Measurements from ENCODE around the gene ACP7.
"Not testable (repeated sequence)": the region's sequence is repeated elsewhere in the genome, so short reads cannot be mapped to it uniquely, and the experiment has no call there.

The ACP7 gene

GRCh38 chr19:39074205-39074692, 9.9 kb upstream of the ACP7 start:
- H3K4me3 ChIP-seq (ENCODE audit: low read length), result no peak overlapping the region
- no peak for DNase-seq (ENCODE audit: low read depth, low spot score)

GRCh38 chr19:39074942-39075341, 9.2 kb upstream of the ACP7 start:
- H3K4me3 ChIP-seq (ENCODE audit: low read length), result no peak overlapping the region
- no peak for DNase-seq (ENCODE audit: low read depth, low spot score)

GRCh38 chr19:39077323-39077722, 6.8 kb upstream of the ACP7 start:
- DNase-seq (ENCODE audit: low read depth, low spot score), result no peak
- H3K4me3 ChIP-seq (ENCODE audit: low read length), result no peak overlapping the region

GRCh38 chr19:39078436-39079200, 5.5 kb upstream of the ACP7 start:
- no peak overlapping the region for H3K4me3 ChIP-seq (ENCODE audit: low read length)

GRCh38 chr19:39080431-39080830, 3.7 kb upstream of the ACP7 start:
- DNase-seq (ENCODE audit: low read depth, low spot score), result no peak
- no peak overlapping the region for H3K4me3 ChIP-seq (ENCODE audit: low read length)

More at GRCh38 chr19:39078436-39079200, 5.5 kb upstream of the ACP7 start:
- DNase-seq (ENCODE audit: low read depth, low spot score), result no peak

GRCh38 chr19:39082167-39082566, 2.0 kb upstream of the ACP7 start:
- DNase-seq (ENCODE audit: low read depth, low spot score), result no peak
- no peak overlapping the region for H3K4me3 ChIP-seq (ENCODE audit: low read length)

GRCh38 chr19:39082745-39083598, 1.2 kb upstream of the ACP7 start:
- no peak overlapping the region for H3K4me3 ChIP-seq (ENCODE audit: low read length)

GRCh38 chr19:39083599-39083982, 577 bp upstream of the ACP7 start:
- no peak for DNase-seq (ENCODE audit: low read depth, low spot score)
- H3K4me3 ChIP-seq (ENCODE audit: low read length), result no peak overlapping the region

More at GRCh38 chr19:39082745-39083598, 1.2 kb upstream of the ACP7 start:
- no peak for DNase-seq (ENCODE audit: low read depth, low spot score)

GRCh38 chr19:39084732-39085080, 538 bp downstream of the ACP7 start:
- DNase-seq (ENCODE audit: low read depth, low spot score), result no peak
- H3K4me3 ChIP-seq (ENCODE audit: low read length), result no peak overlapping the region

GRCh38 chr19:39085392-39085791, 1.2 kb downstream of the ACP7 start:
- no peak overlapping the region for H3K4me3 ChIP-seq (ENCODE audit: low read length)
- no peak for DNase-seq (ENCODE audit: low read depth, low spot score)

GRCh38 chr19:39086386-39086785, 2.2 kb downstream of the ACP7 start:
- DNase-seq (ENCODE audit: low read depth, low spot score), result no peak
- no peak overlapping the region for H3K4me3 ChIP-seq (ENCODE audit: low read length)

- DNase-seq (ENCODE audit: low read depth, low spot score), result no peak
- H3K4me3 ChIP-seq (ENCODE audit: low read length), result no peak overlapping the region
Measured at GRCh38 chr19:39087907-39088686, 3.9 kb downstream of the ACP7 start.

- not testable (repeated sequence) for DNase-seq (ENCODE audit: low read depth, low spot score); H3K4me3 ChIP-seq (ENCODE audit: low read length)
Measured at GRCh38 chr19:39090016-39090415, 5.8 kb downstream of the ACP7 start.

- H3K4me3 ChIP-seq (ENCODE audit: low read length), result no peak overlapping the region
Measured at GRCh38 chr19:39090881-39091280, 6.7 kb downstream of the ACP7 start.

GRCh38 chr19:39095799-39096540, 11.8 kb downstream of the ACP7 start:
- DNase-seq (ENCODE audit: low read depth, low spot score); H3K4me3 ChIP-seq (ENCODE audit: low read length): not testable (repeated sequence)

More at GRCh38 chr19:39090881-39091280, 6.7 kb downstream of the ACP7 start:
- DNase-seq (ENCODE audit: low read depth, low spot score), result no peak

- DNase-seq (ENCODE audit: low read depth, low spot score), result no peak
- H3K4me3 ChIP-seq (ENCODE audit: low read length), result no peak overlapping the region
Measured at GRCh38 chr19:39097299-39097698, 13.1 kb downstream of the ACP7 start.

GRCh38 chr19:39097721-39098120, 13.6 kb downstream of the ACP7 start:
- no peak for DNase-seq (ENCODE audit: low read depth, low spot score)
- H3K4me3 ChIP-seq (ENCODE audit: low read length), result no peak overlapping the region

- DNase-seq (ENCODE audit: low read depth, low spot score), result no peak
- H3K4me3 ChIP-seq (ENCODE audit: low read length), result no peak overlapping the region
Measured at GRCh38 chr19:39098365-39099269, 14.4 kb downstream of the ACP7 start.

All from Jurkat, Clone E6-1 (cell line).